NCI-H2107 treated with DMSO at 0.1 percent for 48 hours (cell line): ENCODE measurements around the gene DLG5.

Experiments
- DNase-seq: peaks from one replicate; lab custom pipeline; 2025; ENCODE audit not compliant: unreplicated experiment; lab: John Stamatoyannopoulos, UW

DLG5 gene

GRCh38 chr10:77926566-77927401 lies at the start of gene DLG5:
Gene DLG5 (minus strand): TSS chr10:77926755. CDS start chr10:77926520, 235 bp downstream.
- DNase-seq: no peak

- DNase-seq: no peak
Observed at GRCh38 chr10:77975086-77975666, 48.6 kb upstream of the DLG5 start.

GRCh38 chr10:77974396-77975074 lies 48.0 kb upstream of the DLG5 start:
- DNase-seq: no peak

GRCh38 chr10:77973276-77973675 lies 46.7 kb upstream of the DLG5 start:
- no peak for DNase-seq

- DNase-seq: no peak
Observed at GRCh38 chr10:77972148-77972547, 45.6 kb upstream of the DLG5 start.

GRCh38 chr10:77971804-77972144 lies 45.2 kb upstream of the DLG5 start:
- no peak for DNase-seq

GRCh38 chr10:77970869-77971803 lies 44.6 kb upstream of the DLG5 start:
- DNase-seq: no peak

GRCh38 chr10:77969114-77969513 lies 42.6 kb upstream of the DLG5 start:
- no peak for DNase-seq

GRCh38 chr10:77967611-77968022 lies 41.1 kb upstream of the DLG5 start:
- no peak for DNase-seq

GRCh38 chr10:77965294-77965693 lies 38.7 kb upstream of the DLG5 start:
- DNase-seq: no peak

- no peak for DNase-seq
Observed at GRCh38 chr10:77964811-77965210, 38.3 kb upstream of the DLG5 start.

GRCh38 chr10:77963901-77964300 lies 37.3 kb upstream of the DLG5 start:
- DNase-seq: no peak

GRCh38 chr10:77962350-77963146 lies 36.0 kb upstream of the DLG5 start:
- DNase-seq: no peak

GRCh38 chr10:77961668-77962067 lies 35.1 kb upstream of the DLG5 start:
- no peak for DNase-seq

- no peak for DNase-seq
Observed at GRCh38 chr10:77960829-77961329, 34.3 kb upstream of the DLG5 start.

GRCh38 chr10:77959887-77960455 lies 33.4 kb upstream of the DLG5 start:
- DNase-seq: no peak

- DNase-seq: no peak
Observed at GRCh38 chr10:77959384-77959783, 32.8 kb upstream of the DLG5 start.

GRCh38 chr10:77955136-77955535 lies 28.6 kb upstream of the DLG5 start:
- DNase-seq: no peak

GRCh38 chr10:77949167-77949566 lies 22.6 kb upstream of the DLG5 start:
- DNase-seq: no peak

GRCh38 chr10:77946084-77946483 lies 19.5 kb upstream of the DLG5 start:
- DNase-seq: no peak
